GM21529 (cell line): ENCODE measurements around the gene ZNF560.
"Not testable (repeated sequence)": the region's sequence is repeated elsewhere in the genome, so short reads cannot be mapped to it uniquely, and the experiment has no call there.

Source experiments
- ATAC-seq: cut with Tn5 transposase; IDR thresholded peaks from one replicate; pipeline ENCODE4 v1.9.1; 2021; ENCODE audit not compliant: unreplicated experiment

The ZNF560 gene

GRCh38 chr19:9498183-9498902, at the start of gene ZNF560:
Gene ZNF560, minus strand, starts transcription at chr19:9498616. Its CDS starts 23,303 bp downstream, at chr19:9475313.
- no peak for ATAC-seq

- ATAC-seq, result no peak
Measured at GRCh38 chr19:9547870-9548269, 49.5 kb upstream of the ZNF560 start.

GRCh38 chr19:9541281-9541680, 42.9 kb upstream of the ZNF560 start:
- not testable (repeated sequence) for ATAC-seq

- ATAC-seq, result not testable (repeated sequence)
Measured at GRCh38 chr19:9539921-9540320, 41.5 kb upstream of the ZNF560 start.

GRCh38 chr19:9539201-9539600, 40.8 kb upstream of the ZNF560 start:
- not testable (repeated sequence) for ATAC-seq

GRCh38 chr19:9538183-9539058, 40.0 kb upstream of the ZNF560 start, which contains the start of gene ZNF426:
Gene ZNF426, minus strand, starts transcription at chr19:9538645. Its CDS starts 2,413 bp downstream, at chr19:9536232.
- ATAC-seq, result peak; percentile 56

GRCh38 chr19:9535934-9536333, 37.5 kb upstream of the ZNF560 start:
- ATAC-seq, result no peak

GRCh38 chr19:9531933-9532332, 33.5 kb upstream of the ZNF560 start:
- no peak for ATAC-seq

- ATAC-seq, result no peak
Measured at GRCh38 chr19:9528757-9529336, 30.4 kb upstream of the ZNF560 start.

GRCh38 chr19:9523885-9524474, 25.6 kb upstream of the ZNF560 start:
- ATAC-seq, result no peak

GRCh38 chr19:9507285-9507684, 8.9 kb upstream of the ZNF560 start:
- no peak for ATAC-seq

GRCh38 chr19:9500796-9501195, 2.4 kb upstream of the ZNF560 start:
- no peak for ATAC-seq

GRCh38 chr19:9494096-9494495, 4.3 kb downstream of the ZNF560 start:
- ATAC-seq, result no peak

- no peak for ATAC-seq
Measured at GRCh38 chr19:9487016-9487415, 11.4 kb downstream of the ZNF560 start.

GRCh38 chr19:9485140-9485539, 13.3 kb downstream of the ZNF560 start:
- no peak for ATAC-seq

- no peak for ATAC-seq
Measured at GRCh38 chr19:9474975-9475374, 23.4 kb downstream of the ZNF560 start.

- no peak for ATAC-seq
Measured at GRCh38 chr19:9467161-9467560, 31.3 kb downstream of the ZNF560 start.

GRCh38 chr19:9461938-9462337, 36.5 kb downstream of the ZNF560 start:
- no peak for ATAC-seq

GRCh38 chr19:9456018-9456689, 42.3 kb downstream of the ZNF560 start:
- ATAC-seq, result no peak

GRCh38 chr19:9453953-9454352, 44.5 kb downstream of the ZNF560 start:
- ATAC-seq, result no peak

- no peak for ATAC-seq
Measured at GRCh38 chr19:9445037-9445436, 53.4 kb downstream of the ZNF560 start.
